Stimulated activated CD4-positive, alpha-beta T cell treated with anti-CD3 and anti-CD28 coated beads, TNF-alpha, amount 100 ng/mL, for 4 hours (primary cell): Measurements from ENCODE around the gene CIAO2B.
"Not testable (repeated sequence)": the region's sequence is repeated elsewhere in the genome, so short reads cannot be mapped to it uniquely, and the experiment has no call there.

Source experiments
- DNase-seq, 3 experiments: peaks; one replicate each; pipeline ENCODE4 v3.0.0-alpha.2; 2020; ENCODE audit warnings: low read depth in 3 of 3

The CIAO2B gene

DNA sequence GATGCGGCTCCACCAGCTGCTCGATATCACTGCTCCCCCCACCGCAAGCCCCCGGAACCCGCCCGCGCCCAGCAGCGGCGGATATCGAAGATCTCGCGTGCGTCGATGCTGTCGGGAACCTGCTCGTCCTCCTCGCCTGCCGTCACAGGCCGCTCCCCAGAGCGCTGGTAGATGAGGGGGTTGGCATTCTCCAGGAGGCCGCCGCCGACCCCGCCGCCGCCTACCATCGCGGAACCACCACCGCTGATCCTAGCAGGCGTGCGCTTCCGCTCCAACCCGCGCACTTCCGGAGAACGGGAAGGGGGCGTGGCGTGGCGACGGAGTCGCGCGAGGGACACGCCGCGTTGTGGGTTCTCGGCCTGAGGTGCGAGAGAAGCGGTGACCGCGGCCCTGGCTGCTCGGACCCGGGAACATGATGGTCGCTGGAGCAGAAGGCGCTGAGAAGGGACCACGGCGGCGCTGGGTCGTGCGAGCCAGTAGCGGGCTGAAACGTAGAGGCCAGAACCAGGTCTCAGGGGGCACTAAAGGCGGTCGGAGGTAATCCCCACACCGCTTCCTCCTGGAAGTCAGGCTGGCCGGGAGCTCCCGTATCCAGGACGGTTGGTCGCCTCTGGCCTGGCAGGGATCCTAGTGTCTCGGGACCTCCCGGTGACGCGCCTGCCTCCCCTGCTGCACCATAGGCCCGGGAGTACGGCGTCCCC is at the start of gene CIAO2B:
CIAO2B (minus strand) TSS at position 265 of the 701 bp plus-strand sequence; CDS start at position 227, 38 bp downstream.
- peak; percentile 81 to 83 (median 81) for DNase-seq

DNA sequence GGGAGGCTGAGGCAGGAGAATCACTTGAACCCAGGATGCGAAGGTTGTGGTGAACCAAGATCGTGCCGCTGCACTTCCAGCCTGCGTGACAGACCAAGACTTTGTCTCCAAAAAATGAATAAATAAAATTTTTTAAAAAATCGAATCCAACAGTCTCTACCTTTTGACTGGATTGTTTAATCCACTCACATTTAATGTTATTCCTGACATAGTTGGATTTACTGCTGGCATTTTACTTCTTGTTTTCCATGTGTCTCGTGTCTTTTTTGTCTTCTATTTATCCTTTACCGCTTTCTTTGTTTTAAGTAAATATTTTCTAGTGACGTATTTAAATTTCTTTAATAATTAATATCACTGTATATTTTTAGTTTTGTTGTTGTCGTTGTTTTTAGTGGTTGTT is 48.8 kb upstream of the CIAO2B start:
- DNase-seq, result no peak

DNA sequence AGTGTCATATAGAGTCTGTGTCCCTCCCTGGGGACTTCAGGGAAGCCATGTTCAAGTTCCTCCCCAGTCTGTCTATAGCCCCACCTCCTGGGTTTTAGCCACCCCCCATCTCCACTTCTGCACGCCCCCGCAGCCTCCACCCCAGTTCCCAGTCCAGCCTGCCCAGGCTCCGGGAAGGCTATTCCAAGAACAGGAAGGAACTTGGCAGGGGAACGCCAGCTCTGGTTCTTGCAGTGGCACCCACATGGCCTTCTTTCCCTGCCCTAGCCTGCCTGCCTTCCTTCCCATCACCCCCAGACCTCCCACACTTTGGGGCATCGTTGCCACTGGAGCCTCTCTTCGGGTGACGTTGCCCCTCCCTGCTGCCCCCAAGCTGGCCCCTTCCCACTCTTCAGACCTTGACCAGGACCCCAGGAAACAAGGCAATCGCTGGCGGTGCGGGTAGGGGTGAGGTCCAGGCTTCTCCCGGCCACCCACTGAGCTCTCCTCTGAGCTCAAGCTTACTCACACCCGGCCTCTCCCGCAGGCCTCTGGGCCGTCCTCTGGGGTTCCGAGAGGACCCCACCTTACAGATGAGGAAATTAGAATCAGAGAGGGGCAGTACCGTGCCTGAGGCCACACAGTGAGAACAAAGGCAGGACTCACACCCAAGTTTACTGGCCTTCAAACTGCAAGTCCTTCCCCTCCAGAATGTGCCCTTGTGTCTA is 45.0 kb upstream of the CIAO2B start:
- no peak for DNase-seq

DNA sequence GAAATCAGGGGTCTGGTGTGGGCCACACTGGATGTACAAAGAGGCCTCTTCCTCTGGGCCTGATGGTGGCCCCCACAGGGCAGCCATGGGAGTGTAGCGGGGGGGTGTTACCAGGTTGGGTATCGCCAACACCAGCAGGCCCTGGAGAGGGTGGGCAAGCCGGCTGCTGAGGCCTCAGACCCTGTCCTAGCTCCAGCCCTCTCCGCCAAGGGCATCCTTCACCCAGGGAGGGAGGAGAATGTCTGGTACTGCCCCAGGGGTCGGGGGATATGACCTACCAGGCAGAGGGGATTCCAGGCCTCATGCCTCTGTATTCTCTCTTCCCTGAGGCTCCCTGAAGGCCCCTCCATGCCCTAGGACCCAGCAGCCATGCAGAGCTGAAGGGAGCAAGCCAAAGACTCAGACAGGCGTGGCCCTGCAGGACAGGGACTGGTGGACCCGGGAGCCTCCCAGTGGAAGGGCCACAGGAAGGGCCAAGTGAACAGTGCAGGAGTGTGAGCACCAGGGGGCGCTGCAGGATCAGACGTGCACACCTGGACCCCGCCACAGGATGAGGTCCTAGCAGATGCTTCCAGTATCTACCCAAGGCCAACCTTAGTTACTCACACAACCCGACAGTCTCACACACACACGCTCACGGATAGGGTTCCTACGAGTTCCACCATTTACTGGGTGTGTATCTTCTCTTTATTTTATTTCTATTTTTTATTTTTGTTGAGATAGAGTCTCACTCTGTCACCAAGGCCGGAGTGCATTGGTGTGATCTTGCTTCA is 43.3 kb upstream of the CIAO2B start:
- peak; percentile 73 to 89 (median 86) for DNase-seq

DNA sequence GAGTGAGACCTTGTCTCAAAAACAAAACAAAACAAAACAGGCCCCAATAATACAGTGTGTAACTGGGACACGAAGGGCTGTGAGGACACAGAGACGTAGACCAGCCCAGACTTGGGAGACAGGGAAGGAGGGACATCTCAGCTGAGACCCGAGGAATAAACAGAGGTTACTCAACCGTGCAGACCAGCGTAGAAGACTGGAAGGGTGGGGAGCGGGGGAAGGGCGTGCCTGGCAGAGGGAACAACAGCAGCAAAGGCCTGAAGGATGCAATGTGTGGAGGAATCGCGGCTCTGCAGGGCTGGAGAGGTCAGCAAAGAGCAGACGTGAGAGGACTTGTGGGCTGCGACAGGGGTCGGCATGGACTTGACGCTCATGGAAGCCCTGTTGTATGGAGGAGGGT is 42.5 kb upstream of the CIAO2B start:
- no peak for DNase-seq

DNA sequence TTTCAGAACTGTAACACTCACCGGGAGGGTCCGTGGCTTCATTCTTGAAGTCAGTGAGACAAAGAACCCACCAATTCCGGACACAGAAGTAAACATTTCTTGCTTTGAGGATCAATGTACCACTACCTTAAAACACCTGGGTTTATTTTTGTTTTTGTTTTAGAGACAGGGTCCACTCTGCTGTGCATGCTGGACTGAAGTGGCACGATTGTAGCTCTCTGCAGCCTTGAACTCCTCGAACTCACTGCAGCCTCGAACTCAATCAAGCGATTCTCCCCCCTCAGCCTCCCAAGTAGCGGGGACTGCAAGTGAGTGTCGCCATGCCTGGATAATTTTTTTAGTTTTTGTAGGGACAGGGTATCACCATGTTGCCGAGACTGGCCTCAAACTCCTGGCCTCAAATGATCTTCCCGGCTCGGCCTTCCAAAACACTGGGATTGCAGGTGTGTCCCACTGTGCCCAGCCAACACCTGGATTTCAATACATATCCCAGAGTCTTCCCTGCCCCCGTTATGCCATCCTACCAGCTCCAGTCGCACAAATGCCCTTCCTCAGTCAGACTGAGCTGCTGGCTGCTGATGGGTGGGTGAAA is 41.2 kb upstream of the CIAO2B start:
- no peak for DNase-seq

DNA sequence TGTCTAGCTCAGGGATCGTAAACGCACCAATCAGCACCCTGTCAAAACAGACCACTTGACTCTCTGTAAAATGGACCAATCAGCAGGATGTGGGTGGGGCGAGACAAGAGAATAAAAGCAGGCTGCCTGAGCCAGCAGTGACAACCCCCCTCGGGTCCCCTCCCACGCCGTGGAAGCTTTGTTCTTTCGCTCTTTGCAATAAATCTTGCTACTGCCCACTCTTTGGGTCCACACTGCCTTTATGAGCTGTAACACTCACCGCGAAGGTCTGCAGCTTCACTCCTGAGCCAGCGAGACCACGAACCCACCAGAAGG is 40.7 kb upstream of the CIAO2B start:
- DNase-seq, result peak in 2 of 3 experiments; percentile 6 to 10

DNA sequence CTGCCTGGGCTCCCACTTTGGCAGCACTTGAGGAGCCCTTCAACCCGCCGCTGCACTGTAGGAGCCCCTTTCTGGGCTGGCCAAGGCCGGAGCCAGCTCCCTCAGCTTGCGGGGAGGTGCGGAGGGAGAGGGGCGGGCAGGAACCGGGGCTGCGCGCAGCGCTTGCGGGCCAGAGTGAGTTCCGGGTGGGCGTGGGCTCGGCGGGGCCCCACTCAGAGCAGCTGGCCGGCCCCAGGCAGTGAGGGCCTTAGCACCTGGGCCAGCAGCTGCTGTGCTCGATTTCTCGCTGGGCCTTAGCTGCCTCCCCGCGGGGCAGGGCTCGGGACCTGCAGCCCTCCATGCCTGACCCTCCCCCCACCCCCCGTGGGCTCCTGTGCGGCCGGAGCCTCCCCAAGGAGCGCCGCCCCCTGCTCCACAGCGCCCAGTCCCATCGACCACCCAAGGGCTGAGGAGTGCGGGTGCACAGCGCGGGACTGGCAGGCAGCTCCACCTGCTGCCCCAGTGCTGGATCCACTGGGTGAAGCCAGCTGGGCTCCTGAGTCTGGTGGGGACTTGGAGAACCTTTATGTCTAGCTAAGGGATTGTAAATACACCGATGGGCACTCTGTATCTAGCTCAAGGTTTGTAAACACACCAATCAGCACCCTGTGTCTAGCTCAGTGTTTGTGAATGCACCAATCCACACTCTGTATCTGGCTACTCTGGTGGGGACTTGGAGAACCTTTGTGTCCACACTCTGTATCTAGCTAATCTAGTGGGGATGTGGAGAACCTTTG is 40.1 kb upstream of the CIAO2B start:
- not testable (repeated sequence) for DNase-seq

DNA sequence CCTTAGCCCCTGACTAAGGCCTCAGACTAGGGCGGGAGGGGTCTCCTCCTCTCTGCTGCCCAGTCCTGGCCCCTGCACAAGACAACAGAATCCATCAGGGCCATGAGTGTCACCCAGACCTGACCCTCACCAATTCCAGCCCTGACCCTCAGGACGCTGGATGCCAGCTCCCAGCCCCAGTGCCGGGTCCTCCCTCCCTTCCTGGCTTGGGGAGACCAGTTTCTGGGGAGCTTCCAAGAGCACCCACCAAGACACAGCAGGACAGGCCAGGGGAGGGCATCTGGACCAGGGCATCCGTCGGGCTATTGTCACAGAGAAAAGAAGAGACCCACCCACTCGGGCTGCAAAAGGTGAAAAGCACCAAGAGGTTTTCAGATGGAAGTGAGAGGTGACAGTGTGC is 39.5 kb upstream of the CIAO2B start:
- no peak for DNase-seq

DNA sequence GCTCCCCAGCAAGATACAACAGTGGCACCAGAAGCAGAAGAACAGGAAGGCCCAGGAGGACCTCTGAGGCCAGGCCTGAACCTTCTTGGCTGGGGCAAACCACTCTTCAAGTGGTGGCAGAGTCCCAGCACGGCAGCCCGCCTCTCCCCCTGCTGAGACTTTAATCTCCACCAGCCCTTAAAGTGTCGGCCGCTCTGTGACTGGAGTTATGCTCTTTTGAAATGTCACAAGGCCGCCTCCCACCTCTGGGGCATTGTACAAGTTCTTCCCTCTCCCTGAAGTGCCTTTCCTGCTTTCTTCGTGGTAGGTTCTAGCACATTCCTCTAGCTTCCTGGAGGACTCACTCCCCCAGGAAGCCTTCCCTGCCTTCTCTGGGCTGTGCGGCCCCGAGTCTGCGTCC is 38.8 kb upstream of the CIAO2B start:
- DNase-seq, result no peak

DNA sequence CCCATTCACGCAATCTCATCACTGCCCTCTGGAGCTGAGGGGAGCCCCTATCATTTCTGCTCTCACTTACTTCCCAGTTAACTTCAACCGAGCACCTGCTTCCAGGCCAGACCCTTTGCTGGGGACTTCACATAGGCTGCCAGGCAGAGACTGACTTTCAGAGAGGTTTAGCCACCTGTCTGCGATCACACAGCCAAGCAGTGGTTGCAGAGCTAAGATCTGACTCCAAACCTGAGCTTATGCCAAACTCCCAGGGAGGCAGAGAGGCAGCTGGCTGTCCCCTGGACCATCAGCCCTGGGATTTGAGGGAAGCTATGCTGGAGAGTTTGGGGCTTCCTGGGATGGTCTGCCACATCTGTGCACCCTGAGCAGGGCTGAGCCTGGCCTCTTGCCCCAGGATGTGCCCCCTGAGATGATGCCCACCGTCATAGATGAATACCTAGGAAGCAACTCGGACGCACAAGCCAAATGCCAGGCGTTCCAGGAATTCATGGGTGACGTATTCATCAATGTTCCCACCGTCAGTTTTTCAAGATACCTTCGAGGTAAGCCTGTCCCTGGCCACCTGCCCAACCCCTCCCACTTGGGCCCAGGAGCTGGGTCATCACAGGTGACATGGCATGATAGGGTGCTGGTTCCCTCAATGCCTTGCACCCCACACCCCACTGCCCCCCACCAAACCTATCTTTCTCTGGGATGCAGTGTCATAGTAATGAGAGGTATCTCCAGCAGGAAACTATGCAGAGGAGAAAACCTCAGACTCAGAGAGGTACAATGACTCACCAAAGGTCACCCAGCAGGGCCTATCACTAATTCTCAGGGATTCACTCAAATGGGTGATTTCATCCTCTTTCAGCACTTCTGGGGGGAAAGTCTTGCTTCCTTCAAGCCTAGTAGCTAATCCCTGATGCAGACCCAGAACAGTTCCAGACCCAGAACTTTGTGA is 36.8 kb upstream of the CIAO2B start:
- DNase-seq, result no peak

DNA sequence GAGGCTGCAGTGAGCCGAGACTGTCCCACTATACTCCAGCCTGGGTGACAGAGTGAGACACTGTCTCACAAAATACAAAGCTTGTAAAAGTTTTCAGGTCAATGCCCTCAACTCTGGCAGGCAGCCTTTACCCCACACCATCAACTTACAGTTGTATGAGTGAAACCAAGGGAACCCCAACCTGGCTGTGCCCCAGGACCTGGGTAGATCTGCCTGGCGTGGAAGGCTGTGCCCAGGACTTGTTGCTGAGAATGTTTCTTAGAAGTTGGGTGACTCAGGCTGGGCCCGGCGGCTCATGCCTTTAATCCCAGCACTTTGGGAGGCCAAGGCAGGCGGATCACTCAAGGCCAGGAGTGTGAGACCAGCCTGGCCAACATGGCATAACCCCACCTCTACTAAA is 34.6 kb upstream of the CIAO2B start:
- no peak for DNase-seq

DNA sequence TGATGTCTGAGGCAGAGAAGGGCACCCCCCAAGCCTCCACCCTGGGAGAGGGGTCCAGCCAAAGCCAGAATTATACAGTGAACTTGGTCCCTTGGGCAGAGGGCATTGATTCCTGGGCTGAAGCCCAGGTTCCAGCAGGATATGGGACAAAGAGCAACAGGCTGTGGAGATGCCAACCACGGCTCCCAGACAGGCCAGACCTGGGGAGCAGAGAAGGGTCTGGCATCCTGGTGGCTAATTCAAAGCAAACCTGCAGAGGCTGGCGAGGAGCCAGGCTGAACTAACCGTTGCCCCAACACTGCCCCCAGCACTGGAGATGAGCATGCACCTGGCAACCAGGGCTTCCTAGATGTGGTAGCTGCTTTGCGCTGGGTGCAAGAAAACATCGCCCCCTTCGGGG is 29.8 kb upstream of the CIAO2B start:
- no peak for DNase-seq

DNA sequence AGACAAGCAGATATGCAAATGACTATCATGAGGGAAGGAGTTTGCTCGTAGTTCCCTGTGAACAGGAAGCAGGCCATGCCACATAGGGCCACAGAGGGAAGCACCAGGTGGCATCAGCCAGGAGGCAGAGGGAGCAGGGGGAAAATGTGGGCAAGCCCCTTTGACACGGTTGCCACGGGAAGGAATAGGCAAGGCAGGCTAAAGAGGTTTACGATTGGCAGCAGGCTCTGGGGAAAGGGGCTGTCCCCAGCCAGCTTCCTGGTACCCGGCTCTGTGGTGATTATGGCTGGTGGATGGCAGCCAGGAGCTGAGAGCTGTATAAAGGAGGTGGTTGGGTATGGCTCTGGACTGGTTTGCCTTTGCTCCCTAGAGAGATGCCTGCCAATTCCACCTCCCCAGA is 27.7 kb upstream of the CIAO2B start:
- DNase-seq, result no peak

DNA sequence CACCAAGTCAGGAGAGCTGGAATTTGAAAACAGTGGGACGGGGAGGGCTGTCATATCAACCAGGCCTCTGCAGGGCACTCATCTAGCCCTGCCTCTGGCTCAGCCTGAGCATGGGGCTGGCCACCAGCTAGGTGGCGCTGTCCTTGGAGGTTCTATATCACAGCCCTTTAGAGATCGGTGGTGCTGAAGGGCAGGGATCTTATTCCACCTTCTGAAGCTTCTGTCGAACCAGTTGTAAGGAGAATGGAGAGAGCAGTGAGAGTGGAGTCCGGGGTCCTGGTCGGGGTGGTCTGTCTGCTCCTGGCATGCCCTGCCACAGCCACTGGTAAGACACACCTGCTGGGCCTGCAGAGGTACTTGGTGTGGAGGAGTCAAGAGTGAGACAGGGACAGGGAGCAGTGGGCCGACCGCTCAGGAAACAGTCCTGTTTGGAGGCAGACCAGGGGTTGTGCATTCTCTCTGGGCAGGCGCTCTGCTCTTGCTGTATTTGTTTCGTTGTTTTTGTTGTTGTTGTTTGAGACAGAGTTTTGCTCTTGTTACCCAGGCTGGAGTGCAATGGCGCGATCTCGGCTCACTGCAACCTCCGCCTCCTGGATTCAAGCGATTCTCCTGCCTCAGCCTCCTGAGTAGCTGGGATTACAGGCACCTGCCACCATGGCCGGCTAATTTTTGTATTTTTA is 27.0 kb upstream of the CIAO2B start, which contains the start of gene CES3:
CES3 (plus strand) TSS at position 202 of the 680 bp plus-strand sequence; CDS start at position 244, 42 bp downstream.
- peak in 1 of 3 experiments; percentile 27 for DNase-seq

DNA sequence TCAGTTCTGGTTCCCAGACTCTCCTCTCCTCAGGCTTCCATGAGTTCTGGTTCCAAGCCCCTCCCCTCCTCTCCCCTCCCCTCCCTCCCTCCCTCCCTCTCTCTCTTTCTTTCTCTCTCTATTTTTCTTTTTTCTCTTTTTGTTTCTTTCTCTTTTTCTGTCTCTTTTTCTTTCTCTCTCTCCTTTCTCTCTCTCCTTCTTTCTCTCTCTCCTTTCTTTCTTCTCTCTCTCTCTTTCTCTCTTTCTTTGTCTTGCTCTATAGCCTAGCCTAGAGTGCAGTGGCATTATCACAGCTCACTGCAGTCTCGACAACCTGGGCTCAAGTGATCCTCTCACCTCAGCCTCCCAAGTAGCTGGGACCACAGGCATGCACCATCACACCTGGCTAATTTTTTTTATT is 26.1 kb upstream of the CIAO2B start:
- no peak for DNase-seq

DNA sequence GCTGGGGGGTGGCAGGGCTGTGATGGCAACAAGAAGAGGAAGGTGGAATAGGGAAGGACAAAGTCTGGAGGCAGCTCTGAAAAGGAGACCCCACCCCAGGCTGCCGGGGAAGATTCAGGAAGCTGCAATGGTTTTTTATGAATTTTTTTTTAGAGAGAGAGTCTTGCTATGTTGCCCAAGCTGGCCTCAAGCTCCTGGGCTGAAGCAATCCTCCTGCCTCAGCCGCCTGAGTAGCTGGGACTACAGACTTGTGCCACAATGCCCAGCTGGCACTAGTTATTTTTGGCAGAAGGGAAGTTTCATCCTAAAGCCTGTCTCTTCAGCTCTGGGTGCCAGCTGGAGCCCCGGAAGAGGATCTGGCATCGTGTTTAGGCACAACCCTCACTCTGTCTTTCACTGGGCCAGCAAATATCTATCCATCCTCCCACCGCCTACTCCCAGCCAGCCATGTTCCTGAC is 25.5 kb upstream of the CIAO2B start:
- no peak for DNase-seq

DNA sequence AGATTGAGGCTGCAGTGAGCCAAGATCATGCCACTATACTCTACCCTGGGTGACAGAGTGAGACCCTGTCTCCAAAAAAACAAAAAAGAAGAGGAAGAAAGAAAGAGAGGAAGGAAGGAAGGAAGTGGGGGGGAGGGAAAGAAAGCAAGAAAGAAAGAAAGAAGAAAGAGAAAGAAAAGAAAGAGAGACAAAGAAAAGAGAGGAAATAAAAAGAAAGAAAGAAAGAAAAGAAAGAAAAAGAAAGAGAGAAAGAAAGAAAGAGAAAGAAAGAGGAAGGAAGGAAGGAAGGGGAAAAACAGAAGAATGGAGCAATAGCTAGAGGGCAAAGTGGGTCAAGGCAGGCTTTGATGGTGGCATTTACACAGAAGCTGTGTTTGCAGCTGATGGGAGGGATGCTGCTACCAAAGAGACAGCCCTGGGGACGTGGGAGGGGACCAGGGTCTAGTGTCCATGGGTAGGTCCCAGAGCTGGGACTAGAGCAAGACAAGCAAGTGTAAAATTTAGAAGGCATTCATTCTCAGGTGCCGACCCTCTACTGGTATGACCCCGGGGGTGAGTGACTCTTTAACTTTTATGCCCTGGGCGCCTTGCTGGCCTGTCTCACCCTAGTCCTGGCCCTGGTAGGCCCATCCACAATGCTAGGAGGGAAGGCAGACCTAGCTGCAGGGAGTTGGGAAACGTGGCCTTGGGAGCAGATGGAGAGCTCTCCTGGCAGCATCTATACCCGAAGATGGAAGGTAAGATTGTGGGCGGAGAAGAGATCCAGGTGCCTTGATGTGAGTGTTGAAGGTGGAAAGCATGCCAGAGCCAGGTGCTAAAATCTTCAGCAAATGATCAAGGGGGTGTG is 24.9 kb upstream of the CIAO2B start:
- no peak for DNase-seq

DNA sequence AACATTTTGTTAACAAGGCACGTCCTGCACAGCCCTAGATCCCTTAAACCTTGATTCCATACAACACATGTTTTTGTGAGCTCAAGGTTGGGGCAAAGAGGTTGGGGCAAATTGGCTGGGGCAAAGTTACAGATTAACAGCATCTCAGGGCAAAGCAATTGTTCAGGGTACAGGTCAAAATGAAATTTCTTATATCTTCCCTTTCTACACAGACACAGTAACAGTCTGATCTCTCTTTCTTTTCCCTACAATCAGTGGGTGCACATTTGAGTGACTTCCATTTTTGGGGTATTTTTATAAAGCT is 21.9 kb upstream of the CIAO2B start:
- not testable (repeated sequence) for DNase-seq
